ENCODE measurements around the gene SURF4. TPM values are rescaled to one million over a fixed set of nuclear protein-coding genes. Genes with fewer than 3 reads are reported as not detected.

SURF4 gene
- total and polyA plus RNA-seq, 3 donors from 2014 or later = 150 to 163 (median 151) TPM

- Histone ChIP-seq H3K36me3 (ENCODE audit: low read depth, missing control alignments) (no peaks in the 10 kb centered on the region), H3K4me1 (peaks cover 4% of the 10 kb centered on the region), H3K27me3 (no peaks in the 10 kb centered on the region), H3K4me3 (no peak within 1 kb of the TSS), H3K27ac (no peak within 1 kb of the TSS), H3K9me3 (no peaks in the 10 kb centered on the region)
- intact Hi-C loops (cut with DNase I; ENCODE audit: low total_unique reads) = no loop called here
- TF ChIP-seq CTCF (IDR thresholded peaks at IDR 0.05) (no peak), POLR2A (IDR thresholded peaks at IDR 0.05) (no peak)
- WGBS, 2 donors = 70 to 75% methylated on average over 16 to 23 of the region's 23 CpGs
- no peak for DNase-seq
These were observed 46.0 kb upstream of the SURF4 start, which contains the start of gene ADAMTS13 for GRCh38 chr9:133421615-133422542. Gene ADAMTS13 (plus strand): TSS chr9:133422367. CDS start chr9:133422444, 77 bp downstream.

DNA sequence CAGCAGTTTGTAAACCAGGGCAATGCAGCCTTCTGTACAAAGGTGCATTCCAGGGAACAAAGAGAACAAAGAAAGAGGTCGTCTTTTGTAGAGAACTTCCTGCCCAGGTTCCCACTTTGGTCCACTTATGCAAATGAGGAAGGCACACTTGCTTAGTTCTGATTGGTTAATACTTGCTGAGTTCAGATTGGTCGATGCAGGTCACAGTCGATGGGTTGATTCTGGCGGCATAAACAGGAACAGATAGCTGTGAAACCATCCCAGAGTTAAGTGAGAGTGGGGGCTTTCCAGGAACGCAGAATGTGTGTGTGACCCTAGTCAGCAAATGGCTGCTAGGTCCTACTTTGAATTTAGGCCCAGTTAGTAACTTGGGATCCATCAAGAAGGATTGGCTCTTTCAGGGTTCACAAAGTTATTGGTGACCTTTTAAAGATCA, 44.5 kb upstream of the SURF4 start:
- TF ChIP-seq POLR2A (IDR thresholded peaks at IDR 0.05) (no peak), CTCF (IDR thresholded peaks at IDR 0.05) (no peak)
- intact Hi-C loops (cut with DNase I; ENCODE audit: low total_unique reads) = no loop called here
- Histone ChIP-seq H3K27me3 (no peaks in the 10 kb centered on the region), H3K27ac (no peak overlapping the region), H3K4me3 (no peak overlapping the region), H3K36me3 (ENCODE audit: low read depth, missing control alignments) (no peaks in the 10 kb centered on the region), H3K9me3 (no peaks in the 10 kb centered on the region), H3K4me1 (peaks cover 10% of the 10 kb centered on the region)
- DNase-seq = no peak
- WGBS, 2 donors = 63 to 65% methylated on average over 5 of the region's 5 CpGs

DNA sequence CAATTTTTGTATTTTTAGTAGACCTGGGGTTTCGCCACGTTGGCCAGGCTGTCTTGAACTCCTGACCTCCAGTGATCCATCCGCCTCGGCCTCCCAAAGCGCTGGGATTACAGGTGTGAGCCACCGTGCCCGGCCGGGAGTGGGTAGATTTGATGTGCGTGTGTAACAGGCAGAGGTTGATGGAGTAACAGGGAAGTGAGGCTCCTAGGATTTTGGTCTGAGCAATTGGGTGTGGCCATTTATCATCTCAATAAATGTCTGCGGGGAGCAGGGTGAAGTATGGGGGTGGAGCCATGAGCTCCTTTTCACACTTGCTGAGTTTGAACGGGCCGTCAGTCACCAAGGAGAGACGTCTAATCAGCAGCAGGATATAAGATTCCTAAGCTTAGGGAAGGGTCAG, 43.1 kb upstream of the SURF4 start:
- H3K27me3 ChIP-seq = no peaks in the 10 kb centered on the region
- 59 to 63% methylated on average over 13 of the region's 13 CpGs for WGBS, 2 donors
- intact Hi-C loops (cut with DNase I; ENCODE audit: low total_unique reads) = no loop called here
- no peak overlapping the region for H3K27ac ChIP-seq
- peaks cover 10% of the 10 kb centered on the region for H3K4me1 ChIP-seq
- no peaks in the 10 kb centered on the region for H3K9me3 ChIP-seq
- no peak for DNase-seq
- H3K4me3 ChIP-seq = no peak overlapping the region
- TF ChIP-seq CTCF (IDR thresholded peaks at IDR 0.05) = no peak
- no peaks in the 10 kb centered on the region for H3K36me3 ChIP-seq (ENCODE audit: low read depth, missing control alignments)

DNA sequence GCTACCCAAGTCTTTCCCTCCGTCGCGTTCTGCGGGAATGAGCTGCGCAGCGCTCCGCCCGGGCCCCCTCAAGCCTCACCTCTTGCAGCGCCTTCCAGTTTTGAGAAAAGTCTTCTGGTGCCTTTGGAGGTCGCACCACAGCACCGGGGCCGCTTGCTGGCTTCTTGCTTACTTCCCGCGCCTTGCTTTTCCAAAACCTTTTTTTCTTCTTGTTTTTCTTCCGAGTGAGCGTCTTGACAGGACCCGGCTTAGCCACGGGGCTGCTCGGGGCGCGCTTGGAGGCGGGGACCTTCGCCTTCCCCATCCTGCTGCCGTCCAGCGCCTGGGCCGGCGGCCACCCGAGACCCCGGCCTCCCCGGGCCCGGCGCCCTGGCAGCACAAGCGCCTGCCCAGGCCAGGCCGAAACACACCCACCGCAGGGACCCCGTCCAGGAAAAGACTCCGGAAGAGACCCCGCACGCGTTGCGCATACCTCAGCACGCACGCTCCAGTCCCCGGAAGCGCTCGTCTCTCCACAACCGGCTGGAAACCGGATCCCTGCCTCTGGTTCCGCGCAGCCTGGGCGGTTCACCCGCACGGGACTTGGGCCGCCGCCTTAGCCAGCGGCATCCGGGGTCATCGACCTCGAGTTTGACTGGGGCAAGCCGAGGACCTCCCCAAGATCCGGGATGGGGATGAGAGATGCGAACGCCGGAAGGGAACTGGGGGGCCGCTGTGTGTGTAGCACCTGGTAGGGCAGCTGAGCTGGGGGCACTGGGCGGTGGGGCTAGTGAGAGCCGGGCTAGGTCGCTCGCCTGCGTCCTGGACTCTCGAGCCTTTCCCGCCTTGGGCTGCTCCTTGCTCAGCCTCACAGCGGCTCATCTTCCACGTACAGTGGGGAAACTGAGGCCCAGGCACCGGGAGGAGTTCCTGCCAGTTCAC, 41.9 kb upstream of the SURF4 start, which contains the start of gene REXO4:
Gene REXO4 (minus strand): TSS at position 470 of the 921 bp plus-strand sequence. CDS start 166 bp downstream, at position 304.
- TF ChIP-seq POLR2A (IDR thresholded peaks at IDR 0.05) (no peak), CTCF (IDR thresholded peaks at IDR 0.05) (no peak)
- peak; percentile 80 for DNase-seq
- 1% methylated on average over 47 to 57 of the region's 75 CpGs for WGBS, 2 donors
- intact Hi-C loops (cut with DNase I; ENCODE audit: low total_unique reads) = no loop called here
- peaks cover 10% of the 10 kb centered on the region for H3K4me1 ChIP-seq
- peak within 1 kb of the TSS; percentile 15 to 87 for H3K27ac ChIP-seq
- no peaks in the 10 kb centered on the region for H3K9me3 ChIP-seq
- H3K4me3 ChIP-seq = peak within 1 kb of the TSS; percentile 83 to 85
- H3K27me3 ChIP-seq = no peaks in the 10 kb centered on the region
- no peaks in the 10 kb centered on the region for H3K36me3 ChIP-seq (ENCODE audit: low read depth, missing control alignments)
